Neural cell (in vitro differentiated cells): Measurements from ENCODE around the gene CHRM5.

Experiments
- POLR2AphosphoS5 ChIP-seq: IDR thresholded peaks from 2 replicates; pipeline ENCODE4 v1.6.1; 2012
- TF ChIP-seq, protein P1 (sequence below): fragments of 450-650 bp; IDR thresholded peaks from 2 replicates; pipeline ENCODE4 v1.5.1; 2014; ENCODE audit warnings: antibody characterized with exemption, mild to moderate bottlenecking, moderate library complexity; ENCODE audit not compliant: poor library complexity, severe bottlenecking

DNA sequence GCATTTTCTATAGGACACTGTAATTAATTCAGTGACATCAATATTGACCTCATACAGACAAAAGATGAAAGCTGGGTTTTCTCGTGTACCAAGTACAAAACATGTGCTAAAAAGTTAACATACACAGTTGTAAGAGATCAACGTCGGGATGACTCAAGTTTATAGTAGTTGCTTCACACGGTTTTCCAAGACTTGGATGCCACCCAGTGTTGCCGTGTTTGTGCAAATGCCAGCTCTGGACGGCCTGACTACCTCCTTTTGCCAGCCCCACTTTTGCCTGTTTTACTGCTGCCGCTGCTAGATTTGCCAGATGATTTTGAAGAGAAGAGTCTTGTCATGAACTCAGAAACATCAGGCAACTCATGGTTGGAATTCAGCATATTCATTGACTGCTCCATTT lies 115.8 kb downstream of the CHRM5 start:
- no peak for TF ChIP-seq POLR2AphosphoS5
- TF ChIP-seq, protein P1, sequence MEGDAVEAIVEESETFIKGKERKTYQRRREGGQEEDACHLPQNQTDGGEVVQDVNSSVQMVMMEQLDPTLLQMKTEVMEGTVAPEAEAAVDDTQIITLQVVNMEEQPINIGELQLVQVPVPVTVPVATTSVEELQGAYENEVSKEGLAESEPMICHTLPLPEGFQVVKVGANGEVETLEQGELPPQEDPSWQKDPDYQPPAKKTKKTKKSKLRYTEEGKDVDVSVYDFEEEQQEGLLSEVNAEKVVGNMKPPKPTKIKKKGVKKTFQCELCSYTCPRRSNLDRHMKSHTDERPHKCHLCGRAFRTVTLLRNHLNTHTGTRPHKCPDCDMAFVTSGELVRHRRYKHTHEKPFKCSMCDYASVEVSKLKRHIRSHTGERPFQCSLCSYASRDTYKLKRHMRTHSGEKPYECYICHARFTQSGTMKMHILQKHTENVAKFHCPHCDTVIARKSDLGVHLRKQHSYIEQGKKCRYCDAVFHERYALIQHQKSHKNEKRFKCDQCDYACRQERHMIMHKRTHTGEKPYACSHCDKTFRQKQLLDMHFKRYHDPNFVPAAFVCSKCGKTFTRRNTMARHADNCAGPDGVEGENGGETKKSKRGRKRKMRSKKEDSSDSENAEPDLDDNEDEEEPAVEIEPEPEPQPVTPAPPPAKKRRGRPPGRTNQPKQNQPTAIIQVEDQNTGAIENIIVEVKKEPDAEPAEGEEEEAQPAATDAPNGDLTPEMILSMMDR = no peak
